ENCODE results near the gene CCDC170.

CCDC170 gene

GRCh38 chr6:151637814-151638213 is 144.0 kb downstream of the CCDC170 start:
- TF ChIP-seq CTCF (IDR thresholded peaks at IDR 0.05; ENCODE audit: low read length) (no peak), EZH2 (IDR thresholded peaks at IDR 0.05; ENCODE audit: borderline replicate concordance, low read length) (no peak)
- H3K9ac ChIP-seq (ENCODE audit: low read length) = no peak overlapping the region
- no peaks in the 10 kb centered on the region for H3K4me1 ChIP-seq (ENCODE audit: insufficient read depth, low read length, severe bottlenecking)
- H3K27ac ChIP-seq (ENCODE audit: low read depth, low read length, poor library complexity, severe bottlenecking) = no peak overlapping the region
- H3F3A ChIP-seq (ENCODE audit: insufficient read depth, low read length) = no peaks in the 10 kb centered on the region
- H3K4me2 ChIP-seq (ENCODE audit: low read length) = no peak overlapping the region
- no peaks in the 10 kb centered on the region for H3K79me2 ChIP-seq (ENCODE audit: insufficient read depth, low read length)
- no peaks in the 10 kb centered on the region for H3K36me3 ChIP-seq (ENCODE audit: insufficient read depth, low read length)
- no peak overlapping the region for H3K4me3 ChIP-seq (ENCODE audit: low read depth, low read length, poor library complexity, severe bottlenecking)
- no peaks in the 10 kb centered on the region for H3K27me3 ChIP-seq (ENCODE audit: insufficient read depth, low read length)
- H3K9me2 ChIP-seq (ENCODE audit: low read depth, low read length) = no peaks in the 10 kb centered on the region
- H4K20me1 ChIP-seq (ENCODE audit: insufficient read depth, low read length) = no peaks in the 10 kb centered on the region
- H2AFZ ChIP-seq (ENCODE audit: low read length) = no peak overlapping the region
- peaks cover 3% of the 10 kb centered on the region; the same call in 1 of the 2 replicates for H3K9me3 ChIP-seq (ENCODE audit: low read length)

GRCh38 chr6:151639750-151640149 is 145.9 kb downstream of the CCDC170 start:
- Histone ChIP-seq H3K4me3 (ENCODE audit: low read depth, low read length, poor library complexity, severe bottlenecking) (no peak overlapping the region), H2AFZ (ENCODE audit: low read length) (no peak overlapping the region), H3K4me2 (ENCODE audit: low read length) (no peak overlapping the region), H3K79me2 (ENCODE audit: insufficient read depth, low read length) (no peaks in the 10 kb centered on the region), H3K4me1 (ENCODE audit: insufficient read depth, low read length, severe bottlenecking) (no peaks in the 10 kb centered on the region), H3F3A (ENCODE audit: insufficient read depth, low read length) (no peaks in the 10 kb centered on the region), H3K36me3 (ENCODE audit: insufficient read depth, low read length) (no peaks in the 10 kb centered on the region), H3K9ac (ENCODE audit: low read length) (no peak overlapping the region), H3K9me3 (ENCODE audit: low read length) (peaks cover 3% of the 10 kb centered on the region; the same call in 1 of the 2 replicates), H3K9me2 (ENCODE audit: low read depth, low read length) (no peaks in the 10 kb centered on the region), H3K27me3 (ENCODE audit: insufficient read depth, low read length) (no peaks in the 10 kb centered on the region), H3K27ac (ENCODE audit: low read depth, low read length, poor library complexity, severe bottlenecking) (no peak overlapping the region), H4K20me1 (ENCODE audit: insufficient read depth, low read length) (no peaks in the 10 kb centered on the region)
- TF ChIP-seq CTCF (IDR thresholded peaks at IDR 0.05; ENCODE audit: low read length) = no peak
- TF ChIP-seq EZH2 (IDR thresholded peaks at IDR 0.05; ENCODE audit: borderline replicate concordance, low read length) = no peak

GRCh38 chr6:151641028-151641427 is 147.2 kb downstream of the CCDC170 start:
- no peaks in the 10 kb centered on the region for H3F3A ChIP-seq (ENCODE audit: insufficient read depth, low read length)
- no peaks in the 10 kb centered on the region for H3K36me3 ChIP-seq (ENCODE audit: insufficient read depth, low read length)
- no peak overlapping the region for H2AFZ ChIP-seq (ENCODE audit: low read length)
- no peaks in the 10 kb centered on the region for H3K27me3 ChIP-seq (ENCODE audit: insufficient read depth, low read length)
- no peaks in the 10 kb centered on the region for H3K79me2 ChIP-seq (ENCODE audit: insufficient read depth, low read length)
- no peaks in the 10 kb centered on the region for H4K20me1 ChIP-seq (ENCODE audit: insufficient read depth, low read length)
- H3K27ac ChIP-seq (ENCODE audit: low read depth, low read length, poor library complexity, severe bottlenecking) = no peak overlapping the region
- H3K9me3 ChIP-seq (ENCODE audit: low read length) = peaks cover 3% of the 10 kb centered on the region; the same call in 1 of the 2 replicates
- H3K4me2 ChIP-seq (ENCODE audit: low read length) = no peak overlapping the region
- no peak overlapping the region for H3K9ac ChIP-seq (ENCODE audit: low read length)
- H3K4me3 ChIP-seq (ENCODE audit: low read depth, low read length, poor library complexity, severe bottlenecking) = no peak overlapping the region
- TF ChIP-seq EZH2 (IDR thresholded peaks at IDR 0.05; ENCODE audit: borderline replicate concordance, low read length) = no peak
- no peak for TF ChIP-seq CTCF (IDR thresholded peaks at IDR 0.05; ENCODE audit: low read length)
- H3K9me2 ChIP-seq (ENCODE audit: low read depth, low read length) = no peaks in the 10 kb centered on the region
- H3K4me1 ChIP-seq (ENCODE audit: insufficient read depth, low read length, severe bottlenecking) = no peaks in the 10 kb centered on the region
